WTC11 (cell line): ENCODE measurements around the gene DMRTA2.

Experiments
- ELF4 ChIP-seq: sonication (generic); formaldehyde crosslinking; IDR thresholded peaks from 2 replicates; pipeline ENCODE4 v1.8.1; 2022; ENCODE audit warnings: low read depth, mild to moderate bottlenecking, moderate library complexity, missing genetic modification reagents
- EMX1 ChIP-seq: fragments of 250-450 bp; sonication (Bioruptor Pico); IDR thresholded peaks from 2 replicates; pipeline ENCODE4 v1.8.0; 2021; ENCODE audit warnings: mild to moderate bottlenecking
- IRF2 ChIP-seq: sonication (generic); formaldehyde crosslinking; IDR thresholded peaks from 2 replicates; pipeline ENCODE4 v1.8.0; 2022; ENCODE audit warnings: low read depth, missing genetic modification reagents, borderline replicate concordance
- JUN ChIP-seq: sonication (generic); formaldehyde crosslinking; IDR thresholded peaks from 2 replicates; pipeline ENCODE4 v1.8.0; 2023; ENCODE audit warnings: mild to moderate bottlenecking, missing genetic modification reagents
- TP53 ChIP-seq: sonication (generic); formaldehyde crosslinking; IDR thresholded peaks from 2 replicates; pipeline ENCODE4 v1.8.1; 2023; ENCODE audit warnings: mild to moderate bottlenecking, missing genetic modification reagents
- ZNF232 ChIP-seq: sonication (generic); formaldehyde crosslinking; IDR thresholded peaks from 2 replicates; pipeline ENCODE4 v1.8.0; 2022; ENCODE audit warnings: mild to moderate bottlenecking, missing genetic modification reagents
- TF ChIP-seq, protein P1 (sequence below): sonication (generic); formaldehyde crosslinking; IDR thresholded peaks from 2 replicates; pipeline ENCODE4 v1.8.0; 2022; ENCODE audit warnings: mild to moderate bottlenecking, missing genetic modification reagents
- TF ChIP-seq, protein P2 (sequence below): fragments of 200-600 bp; IDR thresholded peaks from 2 replicates; pipeline ENCODE4 v1.8.0; 2022; ENCODE audit warnings: antibody characterized with exemption
- TF ChIP-seq, protein P3 (sequence below): sonication (generic); formaldehyde crosslinking; IDR thresholded peaks from 2 replicates; pipeline ENCODE4 v1.8.1; 2023; ENCODE audit warnings: mild to moderate bottlenecking, missing genetic modification reagents

DNA sequence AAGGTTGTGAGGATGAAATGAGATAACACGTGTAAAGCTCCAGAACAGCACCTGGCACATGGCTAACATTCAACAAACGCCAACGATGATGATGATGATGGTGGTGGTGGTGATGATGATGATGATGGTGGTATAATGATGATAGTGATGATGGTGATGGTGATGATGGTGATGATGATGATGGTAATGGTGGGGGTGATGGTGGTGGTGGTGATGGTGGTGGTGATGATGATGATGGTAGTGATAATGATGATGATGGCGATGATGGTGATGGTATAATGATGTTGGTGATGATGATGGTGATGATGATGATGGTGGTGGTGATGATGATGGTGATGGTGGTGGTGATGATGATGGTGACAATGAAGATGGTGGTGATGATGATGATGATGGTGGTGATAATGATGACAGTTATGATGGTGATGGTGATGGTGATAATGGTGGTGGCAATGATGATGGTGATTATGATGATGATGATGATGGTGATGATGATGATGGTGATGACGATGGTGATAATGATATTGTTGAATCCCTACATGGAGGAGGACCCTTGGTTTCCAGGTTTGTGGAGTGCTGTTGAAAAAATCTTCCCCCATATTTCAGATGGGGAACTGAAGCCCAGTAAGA lies 54.1 kb downstream of the DMRTA2 start:
- no peak for TF ChIP-seq ZNF232 (CRISPR knock-in tag)
- TF ChIP-seq, protein P1, sequence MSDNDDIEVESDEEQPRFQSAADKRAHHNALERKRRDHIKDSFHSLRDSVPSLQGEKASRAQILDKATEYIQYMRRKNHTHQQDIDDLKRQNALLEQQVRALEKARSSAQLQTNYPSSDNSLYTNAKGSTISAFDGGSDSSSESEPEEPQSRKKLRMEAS (CRISPR knock-in tag): no peak
- no peak for TF ChIP-seq ELF4
- no peak for TF ChIP-seq JUN (CRISPR knock-in tag)
- TF ChIP-seq, protein P2, sequence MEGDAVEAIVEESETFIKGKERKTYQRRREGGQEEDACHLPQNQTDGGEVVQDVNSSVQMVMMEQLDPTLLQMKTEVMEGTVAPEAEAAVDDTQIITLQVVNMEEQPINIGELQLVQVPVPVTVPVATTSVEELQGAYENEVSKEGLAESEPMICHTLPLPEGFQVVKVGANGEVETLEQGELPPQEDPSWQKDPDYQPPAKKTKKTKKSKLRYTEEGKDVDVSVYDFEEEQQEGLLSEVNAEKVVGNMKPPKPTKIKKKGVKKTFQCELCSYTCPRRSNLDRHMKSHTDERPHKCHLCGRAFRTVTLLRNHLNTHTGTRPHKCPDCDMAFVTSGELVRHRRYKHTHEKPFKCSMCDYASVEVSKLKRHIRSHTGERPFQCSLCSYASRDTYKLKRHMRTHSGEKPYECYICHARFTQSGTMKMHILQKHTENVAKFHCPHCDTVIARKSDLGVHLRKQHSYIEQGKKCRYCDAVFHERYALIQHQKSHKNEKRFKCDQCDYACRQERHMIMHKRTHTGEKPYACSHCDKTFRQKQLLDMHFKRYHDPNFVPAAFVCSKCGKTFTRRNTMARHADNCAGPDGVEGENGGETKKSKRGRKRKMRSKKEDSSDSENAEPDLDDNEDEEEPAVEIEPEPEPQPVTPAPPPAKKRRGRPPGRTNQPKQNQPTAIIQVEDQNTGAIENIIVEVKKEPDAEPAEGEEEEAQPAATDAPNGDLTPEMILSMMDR: no peak
- no peak for TF ChIP-seq TP53 (CRISPR knock-in tag)
- TF ChIP-seq, protein P3, sequence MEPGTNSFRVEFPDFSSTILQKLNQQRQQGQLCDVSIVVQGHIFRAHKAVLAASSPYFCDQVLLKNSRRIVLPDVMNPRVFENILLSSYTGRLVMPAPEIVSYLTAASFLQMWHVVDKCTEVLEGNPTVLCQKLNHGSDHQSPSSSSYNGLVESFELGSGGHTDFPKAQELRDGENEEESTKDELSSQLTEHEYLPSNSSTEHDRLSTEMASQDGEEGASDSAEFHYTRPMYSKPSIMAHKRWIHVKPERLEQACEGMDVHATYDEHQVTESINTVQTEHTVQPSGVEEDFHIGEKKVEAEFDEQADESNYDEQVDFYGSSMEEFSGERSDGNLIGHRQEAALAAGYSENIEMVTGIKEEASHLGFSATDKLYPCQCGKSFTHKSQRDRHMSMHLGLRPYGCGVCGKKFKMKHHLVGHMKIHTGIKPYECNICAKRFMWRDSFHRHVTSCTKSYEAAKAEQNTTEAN (CRISPR knock-in tag): no peak
- no peak for TF ChIP-seq EMX1 (CRISPR knock-in tag)
- no peak for TF ChIP-seq IRF2 (CRISPR knock-in tag)
